Measurements from ENCODE around the gene CAPZB. TPM values are rescaled to one million over a fixed set of nuclear protein-coding genes. Genes with fewer than 3 reads are reported as not detected.
A peak's percentile ranks its signal among the peaks of the same experiment; 100 is the strongest.

Gene CAPZB
- total and polyA plus RNA-seq, 2 of the 4 experiments (the other 2 are of a cell fraction) = 216 to 304 TPM

DNA sequence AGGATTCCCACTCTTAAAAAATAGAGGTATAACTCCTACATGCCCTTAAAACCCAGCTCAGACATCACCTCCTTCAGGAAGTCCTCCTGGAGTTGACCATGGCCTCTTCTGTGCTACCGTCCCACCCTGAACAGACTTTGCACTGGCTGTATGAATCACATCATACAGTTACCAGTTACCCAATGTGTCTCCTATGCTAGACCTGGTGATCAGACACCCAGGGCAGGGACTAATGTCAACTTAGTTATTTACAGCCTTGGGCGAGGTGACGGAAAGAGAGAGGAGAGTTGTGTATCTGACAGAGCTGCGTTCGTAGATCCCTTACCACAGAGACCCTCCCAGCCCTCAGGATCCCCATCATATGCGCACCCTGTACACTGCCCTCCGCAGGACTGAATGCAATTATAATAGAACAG, 100.6 kb downstream of the CAPZB start:
- in situ Hi-C loops (cut with MboI; ENCODE audit: low sequenced_read_pairs) (no loop called here), dilution Hi-C loops (cut with HindIII; ENCODE audit: low sequenced_read_pairs, unreplicated experiment) (no loop called here), intact Hi-C loops (cut with micrococcal nuclease) (no loop called here)
- no peak overlapping the region for H2AK9ac ChIP-seq (replicated peaks; ENCODE audit: low read depth, low read length, poor library complexity)
- POLR2A ChIA-PET (ENCODE audit: unreplicated experiment) = no interaction called here
- no peak overlapping the region for H3K4ac ChIP-seq (ENCODE audit: low read depth, low read length)
- TF ChIP-seq NFE2L2 (IDR thresholded peaks at IDR 0.05; ENCODE audit: low read depth, low read length) (no peak), MAFK (IDR thresholded peaks at IDR 0.05; ENCODE audit: low read depth, low read length) (no peak), RFX5 (IDR thresholded peaks at IDR 0.05; ENCODE audit: low read depth, low read length) (no peak), CEBPB (IDR thresholded peaks at IDR 0.05; ENCODE audit: low read depth, low read length) (no peak), POLR2A (IDR thresholded peaks at IDR 0.05; ENCODE audit: low read depth, low read length) (no peak), MAZ (IDR thresholded peaks at IDR 0.05; ENCODE audit: borderline replicate concordance, low read depth, low read length) (no peak), MXI1 (IDR thresholded peaks at IDR 0.05; ENCODE audit: borderline replicate concordance, low read depth, low read length) (no peak)
- TF ChIP-seq, protein P1, sequence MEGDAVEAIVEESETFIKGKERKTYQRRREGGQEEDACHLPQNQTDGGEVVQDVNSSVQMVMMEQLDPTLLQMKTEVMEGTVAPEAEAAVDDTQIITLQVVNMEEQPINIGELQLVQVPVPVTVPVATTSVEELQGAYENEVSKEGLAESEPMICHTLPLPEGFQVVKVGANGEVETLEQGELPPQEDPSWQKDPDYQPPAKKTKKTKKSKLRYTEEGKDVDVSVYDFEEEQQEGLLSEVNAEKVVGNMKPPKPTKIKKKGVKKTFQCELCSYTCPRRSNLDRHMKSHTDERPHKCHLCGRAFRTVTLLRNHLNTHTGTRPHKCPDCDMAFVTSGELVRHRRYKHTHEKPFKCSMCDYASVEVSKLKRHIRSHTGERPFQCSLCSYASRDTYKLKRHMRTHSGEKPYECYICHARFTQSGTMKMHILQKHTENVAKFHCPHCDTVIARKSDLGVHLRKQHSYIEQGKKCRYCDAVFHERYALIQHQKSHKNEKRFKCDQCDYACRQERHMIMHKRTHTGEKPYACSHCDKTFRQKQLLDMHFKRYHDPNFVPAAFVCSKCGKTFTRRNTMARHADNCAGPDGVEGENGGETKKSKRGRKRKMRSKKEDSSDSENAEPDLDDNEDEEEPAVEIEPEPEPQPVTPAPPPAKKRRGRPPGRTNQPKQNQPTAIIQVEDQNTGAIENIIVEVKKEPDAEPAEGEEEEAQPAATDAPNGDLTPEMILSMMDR (conservative IDR thresholded peaks at IDR 0.05; ENCODE audit: low read depth, low read length) = no peak
- TF ChIP-seq, protein P2, sequence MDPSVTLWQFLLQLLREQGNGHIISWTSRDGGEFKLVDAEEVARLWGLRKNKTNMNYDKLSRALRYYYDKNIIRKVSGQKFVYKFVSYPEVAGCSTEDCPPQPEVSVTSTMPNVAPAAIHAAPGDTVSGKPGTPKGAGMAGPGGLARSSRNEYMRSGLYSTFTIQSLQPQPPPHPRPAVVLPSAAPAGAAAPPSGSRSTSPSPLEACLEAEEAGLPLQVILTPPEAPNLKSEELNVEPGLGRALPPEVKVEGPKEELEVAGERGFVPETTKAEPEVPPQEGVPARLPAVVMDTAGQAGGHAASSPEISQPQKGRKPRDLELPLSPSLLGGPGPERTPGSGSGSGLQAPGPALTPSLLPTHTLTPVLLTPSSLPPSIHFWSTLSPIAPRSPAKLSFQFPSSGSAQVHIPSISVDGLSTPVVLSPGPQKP (IDR thresholded peaks at IDR 0.05; ENCODE audit: borderline replicate concordance, low read depth, low read length) = no peak
- TF ChIP-seq, protein P3, sequence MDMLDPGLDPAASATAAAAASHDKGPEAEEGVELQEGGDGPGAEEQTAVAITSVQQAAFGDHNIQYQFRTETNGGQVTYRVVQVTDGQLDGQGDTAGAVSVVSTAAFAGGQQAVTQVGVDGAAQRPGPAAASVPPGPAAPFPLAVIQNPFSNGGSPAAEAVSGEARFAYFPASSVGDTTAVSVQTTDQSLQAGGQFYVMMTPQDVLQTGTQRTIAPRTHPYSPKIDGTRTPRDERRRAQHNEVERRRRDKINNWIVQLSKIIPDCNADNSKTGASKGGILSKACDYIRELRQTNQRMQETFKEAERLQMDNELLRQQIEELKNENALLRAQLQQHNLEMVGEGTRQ (IDR thresholded peaks at IDR 0.05; ENCODE audit: low read depth, low read length) = no peak
- no peak overlapping the region for H2BK20ac ChIP-seq (ENCODE audit: low read depth, low read length)
- no peak overlapping the region for H3K9ac ChIP-seq (ENCODE audit: low read depth, low read length)
- peaks cover 22% of the 10 kb centered on the region for H3K4me1 ChIP-seq (ENCODE audit: control insufficient read depth, insufficient read depth, low read length)
- H3K36me3 ChIP-seq (ENCODE audit: control insufficient read depth, insufficient read depth, low read length) = peaks cover 35% of the 10 kb centered on the region
- DNase-seq = no peak
- no peak overlapping the region for H3K56ac ChIP-seq (ENCODE audit: extremely low read depth, insufficient read depth, low read length)
- H3K79me1 ChIP-seq (ENCODE audit: low read depth in 1 of 2, low read length in 2 of 2) = peaks cover 67 to 96% of the 10 kb centered on the region in 2 experiments
- peaks cover 79% of the 10 kb centered on the region for H4K20me1 ChIP-seq (ENCODE audit: insufficient read depth, low read length)
- H3K9me3 ChIP-seq (ENCODE audit: control insufficient read depth, insufficient read depth, low read length) = no peaks in the 10 kb centered on the region
- H2BK5ac ChIP-seq (ENCODE audit: low read depth, low read length, poor library complexity, severe bottlenecking) = no peak overlapping the region
- ATAC-seq (ENCODE audit: low read depth) = no peak
- CTCF ChIA-PET = no interaction called here
- H3K23ac ChIP-seq (ENCODE audit: low read depth, low read length) = peak overlapping the region; percentile 43; the same call in 1 of the 2 replicates
- H2AK5ac ChIP-seq (ENCODE audit: low read depth, low read length) = no peak overlapping the region
- no peak overlapping the region for H2BK15ac ChIP-seq (ENCODE audit: low read depth, low read length)
- no peak overlapping the region for H3K27ac ChIP-seq (ENCODE audit: insufficient read depth, low read length)
- H4K5ac ChIP-seq (ENCODE audit: low read depth, low read length) = no peak overlapping the region
- H2AFZ ChIP-seq (replicated peaks; ENCODE audit: low read length, poor library complexity) = no peak overlapping the region
- no peak overlapping the region for H4K91ac ChIP-seq (ENCODE audit: insufficient read depth, low read depth, low read length)
- peaks cover 55% of the 10 kb centered on the region for H3K9me1 ChIP-seq (ENCODE audit: insufficient read depth, low read length)
- H3K27me3 ChIP-seq (ENCODE audit: control insufficient read depth, insufficient read depth, low read length) = no peaks in the 10 kb centered on the region
- BruUV-seq (replicated peaks) = no TSS peak
- peak overlapping the region in 1 of 2 experiments; percentile 11; a peak in 1 of 4 replicates for H4K8ac ChIP-seq (ENCODE audit: low read depth in 2 of 2, low read length in 2 of 2)
- no peak overlapping the region for H2BK120ac ChIP-seq (ENCODE audit: low read depth, low read length)
- peak overlapping the region; percentile 75 for H3K14ac ChIP-seq (replicated peaks; ENCODE audit: low read depth, low read length)
- H3K18ac ChIP-seq (ENCODE audit: low read depth, low read length) = no peak overlapping the region
- WGBS, 2 experiments (ENCODE audit: extremely low coverage in 2 of 2, insufficient read length in 1 of 2) = no CpG with 5 or more reads among the region's 7 CpGs
- H3K4me2 ChIP-seq (ENCODE audit: low read depth, low read length) = no peak overlapping the region
- no peak overlapping the region for H3K4me3 ChIP-seq (ENCODE audit: insufficient read depth, low read depth, low read length)
